HG03442 (cell line): ENCODE data around the gene PTBP1.
"Not testable (repeated sequence)": the region's sequence is repeated elsewhere in the genome, so short reads cannot be mapped to it uniquely, and the experiment has no call there.

Experiments
- ATAC-seq: cut with Tn5 transposase; IDR thresholded peaks from one replicate; pipeline ENCODE4 v1.9.1; 2021; ENCODE audit warnings: mild to moderate bottlenecking, moderate library complexity; ENCODE audit not compliant: unreplicated experiment

Gene PTBP1

GRCh38 chr19:850979-851335 lies 53.7 kb downstream of the PTBP1 start:
- ATAC-seq = no peak

GRCh38 chr19:852136-853013 lies 55.1 kb downstream of the PTBP1 start, which contains the start of gene ELANE:
Gene ELANE (plus strand): TSS chr19:852303. CDS start chr19:852329, 26 bp downstream.
- no peak for ATAC-seq

GRCh38 chr19:853014-853585 lies 55.8 kb downstream of the PTBP1 start:
- no peak for ATAC-seq

- ATAC-seq = not testable (repeated sequence)
Observed at GRCh38 chr19:853614-854220, 56.5 kb downstream of the PTBP1 start.

GRCh38 chr19:854549-854948 lies 57.3 kb downstream of the PTBP1 start:
- no peak for ATAC-seq

- no peak for ATAC-seq
Observed at GRCh38 chr19:855142-855541, 57.9 kb downstream of the PTBP1 start.

- no peak for ATAC-seq
Observed at GRCh38 chr19:855566-856120, 58.4 kb downstream of the PTBP1 start.

- no peak for ATAC-seq
Observed at GRCh38 chr19:858284-858683, 61.0 kb downstream of the PTBP1 start.

- no peak for ATAC-seq
Observed at GRCh38 chr19:858868-859843, 61.9 kb downstream of the PTBP1 start, which contains the start of gene CFD. Gene CFD (plus strand): TSS chr19:859664. CDS start chr19:859690, 26 bp downstream.

GRCh38 chr19:861141-861755 lies 64.0 kb downstream of the PTBP1 start:
- ATAC-seq = no peak
